Muscle layer of colon (tissue), 2 donors: ENCODE results near the gene COL5A1.

Experiments used
- H3K27ac ChIP-seq: one replicate; pipeline ENCODE4 v1.7.0; 2013; ENCODE audit warnings: low read depth, mild to moderate bottlenecking, low read length, moderate library complexity
- H3K27me3 ChIP-seq, 2 donors: one replicate each; pipeline ENCODE4 v1.7.0; 2013; ENCODE audit warnings: low read length in 2 of 2, mild to moderate bottlenecking in 2 of 2; ENCODE audit not compliant: insufficient read depth in 2 of 2, control insufficient read depth in 1 of 2
- H3K36me3 ChIP-seq: one replicate; pipeline ENCODE4 v1.7.0; 2013; ENCODE audit warnings: mild to moderate bottlenecking, low read length; ENCODE audit not compliant: insufficient read depth
- H3K4me1 ChIP-seq: one replicate; pipeline ENCODE4 v1.7.0; 2013; ENCODE audit warnings: mild to moderate bottlenecking, low read length; ENCODE audit not compliant: insufficient read depth
- H3K4me3 ChIP-seq, 2 donors: one replicate each; pipeline ENCODE4 v1.7.0; 2013; ENCODE audit warnings: low read length in 2 of 2, low read depth in 1 of 2, mild to moderate bottlenecking in 1 of 2, moderate library complexity in 1 of 2
- H3K9ac ChIP-seq: one replicate; pipeline ENCODE4 v1.7.0; 2013; ENCODE audit warnings: low read length
- H3K9me3 ChIP-seq: one replicate; pipeline ENCODE4 v1.7.0; 2013; ENCODE audit warnings: mild to moderate bottlenecking, low read length
- donor health status: abdominal sarcoma.
- donor health status: Adenocarcinoma of cecum.

COL5A1 gene

GRCh38 chr9:134811079-134811672, 169.6 kb downstream of the COL5A1 start:
- H3K27me3 ChIP-seq: no peaks in the 10 kb centered on the region
- no peak overlapping the region for H3K9ac ChIP-seq
- H3K9me3 ChIP-seq: no peaks in the 10 kb centered on the region
- H3K27ac ChIP-seq: no peak overlapping the region
- no peak overlapping the region for H3K4me3 ChIP-seq
- peaks cover 62% of the 10 kb centered on the region for H3K36me3 ChIP-seq
- H3K4me1 ChIP-seq: peaks cover 11% of the 10 kb centered on the region

- Histone ChIP-seq H3K36me3 (peaks cover 68% of the 10 kb centered on the region), H3K4me3 (no peak overlapping the region), H3K27ac (no peak overlapping the region), H3K9me3 (no peaks in the 10 kb centered on the region), H3K4me1 (peaks cover 11% of the 10 kb centered on the region), H3K9ac (no peak overlapping the region), H3K27me3 (no peaks in the 10 kb centered on the region)
These were observed 170.2 kb downstream of the COL5A1 start for GRCh38 chr9:134811673-134812342.

GRCh38 chr9:134812343-134812673, 170.7 kb downstream of the COL5A1 start:
- Histone ChIP-seq H3K27me3 (no peaks in the 10 kb centered on the region), H3K27ac (no peak overlapping the region), H3K9me3 (no peaks in the 10 kb centered on the region), H3K36me3 (peaks cover 73% of the 10 kb centered on the region), H3K4me3 (no peak overlapping the region), H3K4me1 (peaks cover 11% of the 10 kb centered on the region), H3K9ac (no peak overlapping the region)

- Histone ChIP-seq H3K9ac (no peak overlapping the region), H3K4me1 (peaks cover 11% of the 10 kb centered on the region), H3K27me3 (no peaks in the 10 kb centered on the region), H3K9me3 (no peaks in the 10 kb centered on the region), H3K27ac (no peak overlapping the region), H3K4me3 (no peak overlapping the region), H3K36me3 (peaks cover 80% of the 10 kb centered on the region)
These were observed 172.2 kb downstream of the COL5A1 start for GRCh38 chr9:134813841-134814240.

- H3K4me1 ChIP-seq: peaks cover 11% of the 10 kb centered on the region
- H3K27me3 ChIP-seq: no peaks in the 10 kb centered on the region
- H3K9ac ChIP-seq: no peak overlapping the region
- H3K27ac ChIP-seq: no peak overlapping the region
- no peaks in the 10 kb centered on the region for H3K9me3 ChIP-seq
- no peak overlapping the region for H3K4me3 ChIP-seq
- peaks cover 88% of the 10 kb centered on the region for H3K36me3 ChIP-seq
These were observed 173.1 kb downstream of the COL5A1 start for GRCh38 chr9:134814598-134815215.

- no peaks in the 10 kb centered on the region for H3K9me3 ChIP-seq
- H3K27me3 ChIP-seq: no peaks in the 10 kb centered on the region
- H3K4me1 ChIP-seq: peaks cover 11% of the 10 kb centered on the region
- H3K36me3 ChIP-seq: peaks cover 88% of the 10 kb centered on the region
- no peak overlapping the region for H3K27ac ChIP-seq
- no peak overlapping the region for H3K4me3 ChIP-seq
- no peak overlapping the region for H3K9ac ChIP-seq
These were observed 174.0 kb downstream of the COL5A1 start for GRCh38 chr9:134815435-134816214.

- Histone ChIP-seq H3K36me3 (peaks cover 89% of the 10 kb centered on the region), H3K27me3 (no peaks in the 10 kb centered on the region), H3K9ac (no peak overlapping the region), H3K4me3 (no peak overlapping the region), H3K27ac (no peak overlapping the region), H3K4me1 (peaks cover 6% of the 10 kb centered on the region), H3K9me3 (no peaks in the 10 kb centered on the region)
These were observed 174.7 kb downstream of the COL5A1 start for GRCh38 chr9:134816264-134816663.

- Histone ChIP-seq H3K9me3 (no peaks in the 10 kb centered on the region), H3K36me3 (peaks cover 82% of the 10 kb centered on the region), H3K27me3 (no peaks in the 10 kb centered on the region), H3K9ac (no peak overlapping the region), H3K27ac (no peak overlapping the region), H3K4me1 (no peaks in the 10 kb centered on the region), H3K4me3 (no peak overlapping the region)
These were observed 176.5 kb downstream of the COL5A1 start for GRCh38 chr9:134818000-134818568.

GRCh38 chr9:134818591-134818990, 177.0 kb downstream of the COL5A1 start:
- no peaks in the 10 kb centered on the region for H3K9me3 ChIP-seq
- peaks cover 80% of the 10 kb centered on the region for H3K36me3 ChIP-seq
- H3K4me1 ChIP-seq: no peaks in the 10 kb centered on the region
- no peak overlapping the region for H3K9ac ChIP-seq
- no peaks in the 10 kb centered on the region for H3K27me3 ChIP-seq
- no peak overlapping the region for H3K27ac ChIP-seq
- H3K4me3 ChIP-seq: no peak overlapping the region

GRCh38 chr9:134820901-134821300, 179.3 kb downstream of the COL5A1 start:
- H3K4me3 ChIP-seq: no peak overlapping the region
- H3K27ac ChIP-seq: no peak overlapping the region
- no peaks in the 10 kb centered on the region for H3K9me3 ChIP-seq
- H3K36me3 ChIP-seq: peaks cover 82% of the 10 kb centered on the region
- H3K4me1 ChIP-seq: no peaks in the 10 kb centered on the region
- H3K9ac ChIP-seq: no peak overlapping the region
- H3K27me3 ChIP-seq: no peaks in the 10 kb centered on the region

GRCh38 chr9:134822541-134822940, 180.9 kb downstream of the COL5A1 start:
- H3K27me3 ChIP-seq: no peaks in the 10 kb centered on the region
- no peaks in the 10 kb centered on the region for H3K9me3 ChIP-seq
- H3K4me1 ChIP-seq: no peaks in the 10 kb centered on the region
- no peak overlapping the region for H3K27ac ChIP-seq
- H3K4me3 ChIP-seq: no peak overlapping the region
- H3K9ac ChIP-seq: no peak overlapping the region
- H3K36me3 ChIP-seq: peaks cover 70% of the 10 kb centered on the region
